Right lung (tissue), 5 donors: ENCODE data around the gene ADAM10. TPM values are rescaled to one million over a fixed set of nuclear protein-coding genes. Genes with fewer than 3 reads are reported as not detected.
"Not testable (repeated sequence)": the region's sequence is repeated elsewhere in the genome, so short reads cannot be mapped to it uniquely, and the experiment has no call there.

ENCODE experiments used
- DNase-seq, 2 donors: peaks; one replicate each; pipeline ENCODE4 v3.0.0-alpha.2; 2013
- polyA plus RNA-seq, 5 donors: library from polyadenylated mRNA; unstranded; fragments of 120-200 nt; gene quantifications; one replicate each; pipeline versions ENCODE4 v1.2.1 to v1.2.3, GENCODE V29; 2013; ENCODE audit warnings: inconsistent platforms in 1 of 5, low replicate concordance in 1 of 5; ENCODE audit not compliant: insufficient read length in 5 of 5, insufficient read depth in 1 of 5

ADAM10 gene
- polyA plus RNA-seq, 5 donors = 97.8 to 167 (median 151) TPM

DNA sequence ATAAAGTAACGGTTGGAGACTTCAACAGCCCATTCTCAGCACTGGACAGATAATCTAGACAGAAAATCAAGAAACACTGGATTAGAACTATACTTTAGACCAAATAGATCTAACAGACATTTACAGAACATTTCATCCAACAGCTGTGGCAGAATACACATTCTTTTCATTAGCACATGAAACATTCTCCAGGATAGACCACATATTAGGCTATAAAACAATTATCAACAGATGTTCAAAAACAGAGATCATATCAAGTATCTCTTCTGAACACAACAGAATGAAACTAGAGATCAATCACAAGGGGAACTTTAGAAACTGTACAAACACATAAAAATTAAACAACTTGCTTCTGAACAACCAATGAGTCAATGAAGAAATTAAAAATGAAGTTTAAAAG lies 133.3 kb downstream of the ADAM10 start:
- no peak for DNase-seq

DNA sequence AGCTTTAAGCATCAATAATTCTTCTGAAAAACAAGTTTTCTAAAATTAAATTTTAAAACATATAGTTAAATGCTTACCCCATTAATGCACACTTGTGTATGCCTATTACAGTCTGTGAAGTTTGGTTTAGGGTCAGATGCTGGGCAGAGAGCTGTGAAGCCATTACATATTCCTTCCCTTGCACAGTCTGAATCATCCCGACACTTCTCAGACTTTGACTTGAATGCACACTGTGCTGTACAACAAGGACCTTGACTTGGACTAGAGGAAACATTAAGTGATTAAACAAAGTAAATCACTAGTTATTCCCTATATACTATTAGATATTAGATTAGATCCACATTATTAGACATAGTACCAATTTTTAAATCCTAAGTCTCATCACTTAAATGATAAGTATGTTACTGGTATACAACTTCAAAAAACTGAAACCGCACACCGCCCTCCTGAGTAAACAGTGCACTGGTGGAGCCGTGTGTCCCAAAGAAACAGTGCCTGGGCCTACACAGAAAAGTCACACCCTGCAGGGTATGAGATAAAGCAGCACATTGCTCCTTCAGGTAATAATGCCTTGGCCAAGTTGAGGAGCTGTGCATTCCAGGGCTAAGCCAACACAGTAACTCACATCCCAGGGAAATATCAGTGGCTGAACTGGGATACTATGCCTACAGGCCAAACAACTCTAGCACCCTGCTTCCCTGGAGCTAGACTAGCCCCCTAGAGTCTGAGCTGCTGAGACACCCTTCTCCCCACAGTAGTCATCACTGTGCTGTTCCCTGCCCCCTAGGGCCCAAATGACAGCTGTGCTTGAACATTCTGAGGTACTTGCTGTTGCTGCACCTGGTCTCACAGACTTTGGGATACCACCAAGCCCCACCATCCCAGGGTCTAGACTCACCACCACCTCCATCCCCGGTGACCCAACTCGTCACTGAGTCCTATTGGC lies 137.5 kb downstream of the ADAM10 start:
- DNase-seq = no peak

- no peak for DNase-seq
These were observed 140.8 kb downstream of the ADAM10 start for GRCh38 chr15:58608711-58609110.

GRCh38 chr15:58608129-58608590 lies 141.3 kb downstream of the ADAM10 start:
- no peak for DNase-seq

- no peak for DNase-seq
These were observed 142.9 kb downstream of the ADAM10 start for GRCh38 chr15:58606577-58607080.

DNA sequence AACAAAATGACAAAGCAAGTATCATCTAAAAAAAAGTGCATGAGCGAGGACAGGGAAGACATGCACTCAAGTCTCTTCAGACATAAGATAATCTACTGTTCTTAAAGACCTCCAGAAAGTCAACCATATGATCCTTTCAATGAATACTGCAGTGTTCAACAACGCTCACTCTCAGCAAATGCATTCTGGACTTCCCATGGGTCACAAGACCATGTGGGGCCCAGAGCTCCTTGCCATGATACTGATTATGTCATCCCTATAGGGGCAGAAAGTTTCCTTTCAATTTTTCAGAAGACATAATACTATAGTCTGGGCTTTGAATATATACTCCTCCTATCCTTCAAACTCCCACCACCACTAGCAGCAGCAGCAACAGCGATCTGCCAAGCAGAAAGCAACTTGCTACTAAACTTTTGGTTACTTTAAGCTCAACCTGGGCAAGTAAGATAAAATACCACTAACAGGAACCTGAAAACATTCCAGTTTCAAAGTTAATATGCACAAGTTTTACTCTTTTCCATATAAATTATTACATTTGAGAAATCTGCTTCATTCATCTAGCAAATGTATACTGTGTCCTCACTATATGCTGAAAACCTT lies 143.5 kb downstream of the ADAM10 start:
- DNase-seq = no peak

DNA sequence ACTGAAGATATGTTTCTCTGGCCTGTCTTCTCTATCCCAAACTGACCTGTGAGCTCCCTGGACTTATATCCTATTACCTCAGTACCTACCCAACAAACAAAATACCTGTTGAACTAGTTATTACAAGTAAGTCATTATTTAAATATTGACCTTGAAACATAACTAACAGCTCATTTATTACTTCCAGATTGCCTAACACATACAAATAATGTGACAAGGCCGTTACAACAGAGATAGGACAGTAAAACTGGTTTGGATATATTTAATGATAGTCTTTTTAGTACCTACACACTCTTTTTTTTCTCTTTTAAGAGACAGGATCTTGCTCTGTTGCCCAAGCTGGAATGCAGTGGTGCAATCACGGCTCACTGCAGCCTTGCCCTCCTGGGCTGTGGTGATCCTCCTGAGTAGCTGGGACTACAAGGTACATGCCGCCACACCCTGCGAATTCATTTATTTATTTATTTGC lies 145.0 kb downstream of the ADAM10 start:
- DNase-seq = no peak

GRCh38 chr15:58603927-58604326 lies 145.6 kb downstream of the ADAM10 start:
- DNase-seq = not testable (repeated sequence)

DNA sequence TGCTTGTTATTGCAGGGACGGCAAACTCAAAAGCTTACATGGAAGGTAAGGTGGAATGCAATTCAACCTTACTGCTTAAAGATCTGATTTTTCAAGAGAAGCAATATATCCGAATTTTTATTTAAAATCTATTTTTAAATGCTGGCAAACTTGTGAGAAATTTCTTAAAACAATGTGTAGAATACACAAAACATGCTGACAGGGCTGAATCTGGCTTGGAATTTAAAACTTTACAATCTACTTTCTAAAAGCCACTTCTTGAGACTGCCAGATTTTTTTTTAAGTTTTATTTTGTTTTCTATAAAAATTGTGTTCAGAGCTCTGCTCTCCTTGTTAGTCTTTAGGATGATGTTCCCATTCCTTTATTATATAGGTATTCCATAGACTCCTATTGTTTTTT lies 146.7 kb downstream of the ADAM10 start:
- no peak for DNase-seq

GRCh38 chr15:58598829-58599210 lies 150.7 kb downstream of the ADAM10 start:
- DNase-seq = no peak

DNA sequence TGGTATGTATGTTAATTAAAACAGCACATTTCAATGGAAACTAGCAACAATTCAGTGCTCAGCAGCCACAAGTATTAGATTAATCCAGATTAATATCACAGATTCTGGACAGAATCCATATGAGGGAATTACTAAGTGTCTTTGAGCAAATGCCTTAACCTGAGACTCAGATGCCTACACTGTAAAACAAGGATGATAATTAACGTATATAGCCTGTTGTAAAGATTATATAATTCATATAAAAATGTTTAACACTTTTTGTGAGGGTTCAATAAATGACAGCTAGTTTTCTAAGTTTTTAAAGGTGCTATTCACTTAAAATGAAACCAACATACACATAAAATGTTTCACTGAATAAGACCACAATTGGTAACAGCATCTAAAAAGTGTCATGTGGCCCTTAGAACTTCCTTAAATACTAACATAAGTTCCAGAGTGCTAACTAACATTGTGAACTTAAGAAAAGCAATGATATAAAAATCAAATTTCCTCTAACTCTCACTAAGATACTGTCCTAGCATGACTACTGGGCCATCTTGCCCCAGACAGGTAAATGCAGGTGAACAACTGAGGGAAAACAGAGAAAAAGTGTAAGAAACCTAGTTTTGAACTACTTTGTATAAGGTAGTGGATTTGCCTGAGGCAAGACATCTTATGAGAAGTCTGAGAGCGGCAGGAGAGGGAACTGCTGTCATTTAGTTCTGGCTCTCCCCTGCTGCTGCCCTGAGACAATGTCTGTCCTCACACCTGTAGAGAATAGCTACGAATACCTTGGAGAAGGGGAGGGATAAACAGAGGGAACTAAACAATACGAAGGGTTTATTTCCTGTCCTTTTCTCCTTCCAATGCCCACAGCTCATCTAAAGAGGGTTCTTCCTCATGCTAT lies 151.3 kb downstream of the ADAM10 start:
- no peak for DNase-seq

- no peak for DNase-seq
These were observed 153.8 kb downstream of the ADAM10 start for GRCh38 chr15:58595516-58596263.

DNA sequence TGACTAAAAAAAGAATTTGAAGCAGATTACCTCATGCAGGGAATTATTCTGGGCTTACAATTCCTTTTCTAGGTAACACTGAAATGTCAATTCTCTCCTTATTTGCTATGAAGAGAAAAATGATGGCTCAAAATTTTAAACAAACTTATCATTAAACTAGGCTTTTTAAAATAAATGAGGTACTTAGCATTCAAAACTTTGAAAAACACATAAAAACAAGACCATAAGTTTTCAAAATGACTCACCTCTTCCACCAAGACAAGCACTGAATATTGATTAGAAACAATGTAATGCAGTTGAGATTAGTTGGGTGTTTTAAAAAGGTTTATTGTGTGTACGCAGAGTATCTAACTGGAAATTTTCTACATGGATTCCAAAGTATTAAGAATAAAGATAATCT lies 154.6 kb downstream of the ADAM10 start:
- DNase-seq = no peak

DNA sequence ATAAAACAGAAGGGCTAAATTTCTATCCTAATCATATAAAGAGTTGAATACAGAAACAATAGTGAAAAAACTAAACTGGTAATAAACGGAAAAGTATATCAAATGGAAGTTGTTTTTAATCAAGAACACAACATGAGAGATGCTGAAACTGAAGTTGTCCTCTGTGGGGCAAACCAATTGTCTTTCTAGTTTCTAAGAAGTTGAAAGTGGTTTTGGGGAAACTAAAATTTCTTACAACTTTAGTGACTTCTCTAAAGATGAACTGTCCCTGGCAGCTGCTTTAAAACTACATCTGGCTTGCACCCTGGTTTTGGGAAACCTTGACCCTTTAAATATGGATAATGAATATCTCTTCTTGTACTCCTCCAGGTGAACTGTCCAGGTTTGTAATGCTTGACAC lies 155.6 kb downstream of the ADAM10 start:
- DNase-seq = no peak

- peak; percentile 4 to 6 for DNase-seq
These were observed 158.6 kb downstream of the ADAM10 start for GRCh38 chr15:58590926-58591325.

- DNase-seq = no peak
These were observed 159.3 kb downstream of the ADAM10 start for GRCh38 chr15:58590236-58590635.

GRCh38 chr15:58589047-58589446 lies 160.5 kb downstream of the ADAM10 start:
- no peak for DNase-seq

- DNase-seq = no peak
These were observed 161.4 kb downstream of the ADAM10 start for GRCh38 chr15:58588096-58588495.

- no peak for DNase-seq
These were observed 162.0 kb downstream of the ADAM10 start for GRCh38 chr15:58587486-58587885.

- DNase-seq = no peak
These were observed 163.6 kb downstream of the ADAM10 start for GRCh38 chr15:58585693-58586443.
